GM12873 (cell line): Measurements from ENCODE around the gene ZFAND2A.

ENCODE experiments used
- TF ChIP-seq, protein P1 (sequence below): IDR thresholded peaks from 2 replicates; pipeline ENCODE4 v1.5.1; 2012; ENCODE audit warnings: low read depth, mild to moderate bottlenecking, moderate library complexity, low read length, control low read depth; ENCODE audit not compliant: insufficient read depth; ENCODE audit errors: missing control alignments

The ZFAND2A gene

DNA sequence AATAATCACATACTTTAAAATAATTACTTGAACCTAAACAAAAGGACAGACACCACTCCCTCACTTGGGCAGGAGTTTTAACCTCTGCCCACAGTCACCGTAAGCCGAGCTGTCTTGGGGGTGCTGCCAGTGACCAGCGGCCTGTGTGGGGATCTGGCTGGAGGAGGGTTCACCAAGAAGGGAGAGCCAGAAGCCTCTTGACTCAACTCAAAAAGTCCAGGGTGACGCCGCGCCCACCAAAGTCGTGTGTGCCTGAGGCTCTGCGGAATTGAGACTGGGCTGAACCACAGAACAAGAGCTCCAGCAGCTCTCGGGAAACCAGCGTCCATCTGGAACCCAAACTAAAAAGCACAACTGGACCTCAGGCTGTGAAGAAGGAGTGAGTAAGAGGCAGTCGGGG is 35.8 kb downstream of the ZFAND2A start:
- TF ChIP-seq, protein P1, sequence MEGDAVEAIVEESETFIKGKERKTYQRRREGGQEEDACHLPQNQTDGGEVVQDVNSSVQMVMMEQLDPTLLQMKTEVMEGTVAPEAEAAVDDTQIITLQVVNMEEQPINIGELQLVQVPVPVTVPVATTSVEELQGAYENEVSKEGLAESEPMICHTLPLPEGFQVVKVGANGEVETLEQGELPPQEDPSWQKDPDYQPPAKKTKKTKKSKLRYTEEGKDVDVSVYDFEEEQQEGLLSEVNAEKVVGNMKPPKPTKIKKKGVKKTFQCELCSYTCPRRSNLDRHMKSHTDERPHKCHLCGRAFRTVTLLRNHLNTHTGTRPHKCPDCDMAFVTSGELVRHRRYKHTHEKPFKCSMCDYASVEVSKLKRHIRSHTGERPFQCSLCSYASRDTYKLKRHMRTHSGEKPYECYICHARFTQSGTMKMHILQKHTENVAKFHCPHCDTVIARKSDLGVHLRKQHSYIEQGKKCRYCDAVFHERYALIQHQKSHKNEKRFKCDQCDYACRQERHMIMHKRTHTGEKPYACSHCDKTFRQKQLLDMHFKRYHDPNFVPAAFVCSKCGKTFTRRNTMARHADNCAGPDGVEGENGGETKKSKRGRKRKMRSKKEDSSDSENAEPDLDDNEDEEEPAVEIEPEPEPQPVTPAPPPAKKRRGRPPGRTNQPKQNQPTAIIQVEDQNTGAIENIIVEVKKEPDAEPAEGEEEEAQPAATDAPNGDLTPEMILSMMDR: no peak

- TF ChIP-seq, protein P1: no peak
These were observed 36.3 kb downstream of the ZFAND2A start for GRCh38 chr7:1123715-1124114.

GRCh38 chr7:1122832-1123501 is 37.0 kb downstream of the ZFAND2A start:
- TF ChIP-seq, protein P1: no peak

GRCh38 chr7:1121886-1122831 is 37.8 kb downstream of the ZFAND2A start:
- TF ChIP-seq, protein P1: no peak

- TF ChIP-seq, protein P1: no peak
These were observed 38.5 kb downstream of the ZFAND2A start for GRCh38 chr7:1121476-1121875.

DNA sequence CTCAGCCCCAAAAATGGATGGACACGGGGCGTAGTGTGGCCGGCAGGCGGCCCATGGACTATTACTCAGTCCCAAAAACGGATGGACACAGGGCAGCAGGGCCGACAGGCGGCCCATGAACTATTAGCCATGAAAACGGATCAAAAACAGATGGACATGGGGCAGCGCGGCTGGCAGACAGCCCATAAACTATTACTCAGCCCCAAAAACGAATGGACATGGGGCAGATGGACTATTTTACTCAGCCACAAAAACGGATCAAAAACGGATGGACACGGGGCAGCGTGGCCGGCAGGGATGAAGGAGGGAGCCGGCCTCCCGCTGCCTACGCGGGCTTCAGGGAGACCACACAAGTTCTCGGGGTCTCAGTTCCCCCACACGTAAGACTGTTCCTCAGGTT is 39.2 kb downstream of the ZFAND2A start:
- TF ChIP-seq, protein P1: no peak

GRCh38 chr7:1119201-1119600 is 40.8 kb downstream of the ZFAND2A start:
- TF ChIP-seq, protein P1: no peak
